Astrocyte of the spinal cord (primary cell): Measurements from ENCODE around the gene TRNP1.
A peak's percentile ranks its signal among the peaks of the same experiment; 100 is the strongest.
"Not testable (repeated sequence)": the region's sequence is repeated elsewhere in the genome, so short reads cannot be mapped to it uniquely, and the experiment has no call there.

ENCODE experiments used
- DNase-seq: peaks from one replicate; pipeline ENCODE4 v3.0.0; 2011; ENCODE audit warnings: low read depth, low spot score
- H3K4me3 ChIP-seq: 2 replicates; pipeline ENCODE4 v1.5.1; 2011; ENCODE audit warnings: low read depth, mild to moderate bottlenecking, low read length, moderate library complexity
- CTCF ChIP-seq: IDR thresholded peaks from 2 replicates; pipeline ENCODE4 v1.5.1; 2012; ENCODE audit warnings: low read depth, mild to moderate bottlenecking, low read length, inconsistent platforms
- in situ Hi-C: cut with HindIII; loops from 2 replicates; pipeline ENCODE4 v1.10.0; 2017; ENCODE audit warnings: low sequenced_read_pairs

Gene TRNP1, protein sequence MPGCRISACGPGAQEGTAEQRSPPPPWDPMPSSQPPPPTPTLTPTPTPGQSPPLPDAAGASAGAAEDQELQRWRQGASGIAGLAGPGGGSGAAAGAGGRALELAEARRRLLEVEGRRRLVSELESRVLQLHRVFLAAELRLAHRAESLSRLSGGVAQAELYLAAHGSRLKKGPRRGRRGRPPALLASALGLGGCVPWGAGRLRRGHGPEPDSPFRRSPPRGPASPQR

DNA sequence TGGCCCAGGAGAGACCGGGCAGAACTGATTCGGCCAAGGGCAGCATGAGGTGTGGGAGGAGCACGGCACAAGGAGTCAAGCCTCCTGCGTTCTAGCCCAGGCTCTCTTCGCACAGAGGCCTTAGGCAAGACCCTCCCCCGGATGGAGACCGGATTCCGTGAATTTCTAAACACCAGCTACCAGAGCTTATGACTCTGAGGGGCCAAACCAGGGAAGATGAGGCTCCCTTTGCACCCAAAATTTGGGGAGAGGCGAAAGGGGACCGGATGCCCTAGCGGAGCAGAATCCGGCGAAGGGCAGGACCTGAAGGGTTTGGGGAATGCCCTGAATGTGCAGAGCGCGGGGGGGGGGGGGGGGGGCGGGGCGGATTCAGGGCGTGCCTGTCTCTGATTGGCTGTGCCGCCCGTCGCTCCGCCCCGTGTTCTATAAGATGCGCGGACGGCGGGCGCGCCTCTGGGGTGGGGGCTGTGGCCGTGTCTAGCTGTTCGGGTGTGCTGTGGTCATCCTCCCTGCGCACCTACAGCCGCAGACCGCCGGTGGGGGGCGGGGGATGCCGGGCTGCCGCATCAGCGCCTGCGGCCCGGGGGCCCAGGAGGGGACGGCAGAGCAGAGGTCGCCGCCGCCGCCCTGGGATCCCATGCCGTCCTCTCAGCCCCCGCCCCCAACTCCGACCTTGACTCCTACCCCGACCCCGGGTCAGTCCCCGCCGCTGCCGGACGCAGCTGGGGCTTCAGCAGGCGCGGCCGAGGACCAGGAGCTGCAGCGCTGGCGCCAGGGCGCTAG is at the start of gene TRNP1:
Gene TRNP1, plus strand, starts transcription at position 456 of the 783 bp plus-strand sequence. Its CDS starts 95 bp downstream, at position 551.
- peak; percentile 78 for DNase-seq
- no peak for TF ChIP-seq CTCF
- peak within 1 kb of the TSS; percentile 71 for H3K4me3 ChIP-seq
- in situ Hi-C loops = no loop called here

DNA sequence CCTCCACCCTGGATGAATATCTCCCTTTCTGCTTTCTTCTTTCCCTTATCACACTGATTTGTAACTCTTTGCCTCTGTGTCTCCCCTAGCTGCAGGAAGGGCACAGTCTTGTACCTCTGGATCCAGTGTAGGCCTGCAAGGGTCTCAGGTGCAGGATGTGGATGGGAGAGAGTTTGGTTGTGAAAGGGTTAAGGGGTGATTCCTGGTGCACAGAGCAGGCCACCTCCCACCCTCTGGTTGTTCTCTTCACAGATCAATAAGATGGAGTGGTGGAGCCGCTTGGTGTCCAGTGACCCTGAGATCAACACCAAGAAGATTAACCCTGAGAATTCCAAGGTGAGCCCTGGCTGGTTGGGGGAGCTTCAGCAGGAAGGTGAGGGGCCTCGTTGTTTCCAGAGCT is 48.4 kb upstream of the TRNP1 start:
- TF ChIP-seq CTCF = no peak
- in situ Hi-C loops = no loop called here
- no peak overlapping the region for H3K4me3 ChIP-seq
- no peak for DNase-seq

- in situ Hi-C loops = no loop called here
- DNase-seq = no peak
Observed at GRCh38 chr1:26945728-26946127, 47.8 kb upstream of the TRNP1 start.

GRCh38 chr1:26946270-26946669 is 47.2 kb upstream of the TRNP1 start:
- DNase-seq = no peak
- TF ChIP-seq CTCF = no peak
- no peak overlapping the region for H3K4me3 ChIP-seq
- in situ Hi-C loops = no loop called here

More at GRCh38 chr1:26945728-26946127, 47.8 kb upstream of the TRNP1 start:
- no peak overlapping the region for H3K4me3 ChIP-seq
- no peak for TF ChIP-seq CTCF

DNA sequence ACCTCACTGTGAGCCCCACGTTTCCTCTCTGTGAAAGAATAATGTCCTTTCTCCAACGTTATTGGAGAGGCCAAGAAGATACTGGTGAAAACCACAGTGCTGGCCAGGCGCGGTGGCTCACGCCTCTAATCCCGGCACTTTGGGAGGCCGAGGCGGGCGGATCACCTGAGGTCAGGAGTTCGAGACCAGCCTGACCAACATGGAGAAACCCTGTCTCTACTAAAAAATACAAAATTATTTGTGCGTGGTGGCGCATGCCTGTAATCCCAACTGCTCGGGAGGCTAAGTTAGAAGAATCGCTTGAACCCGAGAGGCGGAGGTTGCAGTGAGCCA is 44.8 kb upstream of the TRNP1 start:
- H3K4me3 ChIP-seq, in situ Hi-C loops, DNase-seq: not testable (repeated sequence)

DNA sequence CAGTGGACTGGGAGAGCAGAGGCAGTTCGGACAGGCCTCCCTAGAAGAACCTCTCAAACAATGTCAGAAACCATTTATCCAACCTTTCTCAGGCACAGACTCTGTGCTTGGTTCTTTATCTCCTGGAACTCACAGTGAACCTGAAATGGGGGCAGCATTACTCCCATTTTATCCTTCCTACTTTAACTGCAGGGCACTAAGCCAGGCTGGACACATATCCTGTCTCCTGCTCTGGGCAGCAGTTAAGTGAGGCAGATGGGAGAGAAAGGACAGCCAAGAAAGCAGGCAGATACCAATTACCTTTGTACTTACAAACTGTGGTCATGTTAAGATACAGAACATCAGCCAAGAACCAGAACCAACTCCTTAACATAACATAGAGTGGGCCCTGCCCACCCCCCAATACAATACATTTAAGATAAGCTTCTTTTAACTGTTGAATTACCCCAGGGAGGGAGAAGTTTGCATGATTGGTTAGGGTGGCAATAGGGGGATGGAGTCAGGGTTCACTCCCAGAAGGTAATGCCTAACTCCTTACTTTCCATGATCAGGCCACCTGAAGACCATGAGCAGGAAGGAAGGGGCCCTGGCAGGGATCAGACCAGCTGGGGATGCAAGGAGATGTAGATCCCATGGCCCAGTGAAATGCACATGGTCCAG is 44.1 kb upstream of the TRNP1 start:
- no peak for TF ChIP-seq CTCF
- no peak for DNase-seq
- in situ Hi-C loops = no loop called here
- no peak overlapping the region for H3K4me3 ChIP-seq

- in situ Hi-C loops = no loop called here
- no peak overlapping the region for H3K4me3 ChIP-seq
- TF ChIP-seq CTCF = no peak
- DNase-seq = no peak
Observed at GRCh38 chr1:26949926-26950319, 43.6 kb upstream of the TRNP1 start.
